Activated T-cell treated with anti-CD3 and anti-CD28 coated beads, Interleukin-2, amount 50 U/mL, for 24 hours (primary cell): Measurements from ENCODE around the gene APOC1.
"Not testable (repeated sequence)": the region's sequence is repeated elsewhere in the genome, so short reads cannot be mapped to it uniquely, and the experiment has no call there.

Experiments
- DNase-seq: peaks from one replicate; pipeline ENCODE4 v3.0.0-alpha.2; 2020
- H3K27ac Mint-ChIP-seq: 2 replicates; pipeline ENCODE4 v1.8.0; 2020; ENCODE audit warnings: mild to moderate bottlenecking, mixed read lengths
- H3K27me3 Mint-ChIP-seq: 2 replicates; pipeline ENCODE4 v1.8.0; 2020; ENCODE audit warnings: mixed read lengths
- H3K36me3 Mint-ChIP-seq: 2 replicates; pipeline ENCODE4 v1.8.0; 2020; ENCODE audit warnings: low read depth, mixed read lengths
- H3K4me1 Mint-ChIP-seq: 2 replicates; pipeline ENCODE4 v1.8.0; 2020; ENCODE audit warnings: low read depth, mixed read lengths
- H3K4me3 Mint-ChIP-seq: 2 replicates; pipeline ENCODE4 v1.8.0; 2020; ENCODE audit warnings: mild to moderate bottlenecking, moderate library complexity, mixed read lengths
- H3K9me3 Mint-ChIP-seq: 2 replicates; pipeline ENCODE4 v1.8.0; 2020; ENCODE audit warnings: mixed read lengths

The APOC1 gene

DNA sequence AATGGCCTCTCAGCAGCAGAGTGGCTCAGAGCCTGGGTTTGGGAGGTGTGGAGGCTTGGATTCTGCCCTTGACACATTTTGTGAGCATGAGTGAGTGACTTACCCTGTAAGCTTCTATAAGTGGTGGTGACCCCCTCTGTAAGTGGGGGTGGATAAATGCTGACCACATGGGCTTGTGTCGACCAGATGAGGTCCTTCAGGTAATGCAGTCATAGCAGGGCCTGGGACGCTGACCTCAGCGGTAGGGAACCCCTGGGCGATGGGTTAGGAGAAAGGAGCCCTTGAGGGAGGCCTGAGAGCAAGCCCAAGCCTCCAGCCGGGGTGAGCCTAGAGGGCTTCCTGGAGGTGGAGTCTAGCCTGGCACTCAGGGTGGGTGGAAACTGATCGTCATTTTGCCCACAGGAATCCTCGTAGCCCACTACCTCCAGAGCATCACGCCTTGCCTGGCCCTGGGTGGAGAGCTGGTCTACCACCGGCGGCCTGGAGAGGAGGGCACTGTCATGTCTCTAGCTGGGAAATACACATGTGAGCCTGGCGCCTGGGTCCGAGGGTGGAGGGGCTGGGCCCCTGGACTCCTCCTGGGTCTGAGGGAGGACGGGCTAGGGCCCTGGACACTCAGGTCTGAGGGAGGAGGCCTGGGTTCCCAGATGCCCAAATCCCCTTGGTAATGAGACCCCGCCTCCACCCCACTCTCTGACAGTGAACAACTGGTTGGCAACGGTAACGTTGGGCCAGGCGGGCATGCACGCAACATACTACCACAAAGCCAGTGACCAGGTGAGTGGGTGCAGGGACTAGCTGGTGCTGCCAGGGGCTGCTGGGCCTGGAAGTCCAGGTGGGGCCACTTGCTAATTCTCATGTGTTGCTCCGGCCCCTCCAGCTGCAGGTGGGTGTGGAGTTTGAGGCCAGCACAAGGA, 13.8 kb upstream of the APOC1 start:
- Mint-ChIP-seq H3K4me1 (peaks cover 10% of the 10 kb centered on the region), H3K27ac (no peak overlapping the region), H3K36me3 (peaks cover 79% of the 10 kb centered on the region), H3K9me3 (no peaks in the 10 kb centered on the region), H3K4me3 (no peak overlapping the region), H3K27me3 (peaks cover 5% of the 10 kb centered on the region)
- DNase-seq: no peak

DNA sequence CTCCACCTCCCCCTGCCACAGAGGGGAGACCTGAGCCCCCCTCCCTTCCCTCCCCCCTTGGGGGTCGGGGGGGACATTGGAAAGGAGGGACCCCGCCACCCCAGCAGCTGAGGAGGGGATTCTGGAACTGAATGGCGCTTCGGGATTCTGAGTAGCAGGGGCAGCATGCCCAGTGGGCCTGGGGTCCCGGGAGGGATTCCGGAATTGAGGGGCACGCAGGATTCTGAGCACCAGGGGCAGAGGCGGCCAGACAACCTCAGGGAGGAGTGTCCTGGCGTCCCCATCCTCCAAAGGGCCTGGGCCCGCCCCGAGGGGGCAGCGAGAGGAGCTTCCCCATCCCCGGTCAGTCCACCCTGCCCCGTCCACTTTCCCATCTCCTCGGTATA, 11.2 kb upstream of the APOC1 start:
- peaks cover 53% of the 10 kb centered on the region for H3K36me3 Mint-ChIP-seq
- H3K4me3 Mint-ChIP-seq: no peak overlapping the region
- peaks cover 15% of the 10 kb centered on the region for H3K4me1 Mint-ChIP-seq
- peak overlapping the region; percentile 33 for H3K27ac Mint-ChIP-seq
- peaks cover 25% of the 10 kb centered on the region for H3K27me3 Mint-ChIP-seq
- H3K9me3 Mint-ChIP-seq: no peaks in the 10 kb centered on the region
- DNase-seq: no peak

DNA sequence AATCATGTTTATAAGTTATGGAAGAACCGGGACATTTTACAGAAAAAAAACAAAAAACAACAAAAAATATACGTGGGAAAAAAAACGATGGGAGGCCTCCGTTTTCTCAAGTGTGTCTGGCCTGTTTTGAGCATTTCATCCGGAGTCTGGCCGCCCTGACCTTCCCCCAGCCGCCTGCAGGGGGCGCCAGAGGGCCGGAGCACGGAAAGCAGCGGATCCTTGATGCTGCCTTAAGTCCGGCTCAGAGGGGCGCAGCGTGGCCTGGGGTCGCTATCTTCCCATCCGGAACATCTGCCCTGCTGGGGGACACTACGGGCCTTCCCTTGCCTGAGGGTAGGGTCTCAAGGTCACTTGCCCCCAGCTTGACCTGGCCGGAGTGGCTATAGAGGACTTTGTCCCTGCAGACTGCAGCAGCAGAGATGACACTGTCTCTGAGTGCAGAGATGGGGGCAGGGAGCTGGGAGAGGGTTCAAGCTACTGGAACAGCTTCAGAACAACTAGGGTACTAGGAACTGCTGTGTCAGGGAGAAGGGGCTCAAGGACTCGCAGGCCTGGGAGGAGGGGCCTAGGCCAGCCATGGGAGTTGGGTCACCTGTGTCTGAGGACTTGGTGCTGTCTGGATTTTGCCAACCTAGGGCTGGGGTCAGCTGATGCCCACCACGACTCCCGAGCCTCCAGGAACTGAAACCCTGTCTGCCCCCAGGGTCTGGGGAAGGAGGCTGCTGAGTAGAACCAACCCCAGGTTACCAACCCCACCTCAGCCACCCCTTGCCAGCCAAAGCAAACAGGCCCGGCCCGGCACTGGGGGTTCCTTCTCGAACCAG, 10.6 kb upstream of the APOC1 start:
- DNase-seq: peak; percentile 87
- no peaks in the 10 kb centered on the region for H3K9me3 Mint-ChIP-seq
- H3K36me3 Mint-ChIP-seq: peaks cover 52% of the 10 kb centered on the region
- no peak overlapping the region for H3K4me3 Mint-ChIP-seq
- peak overlapping the region; percentile 33 for H3K27ac Mint-ChIP-seq
- peaks cover 15% of the 10 kb centered on the region for H3K4me1 Mint-ChIP-seq
- peaks cover 25% of the 10 kb centered on the region for H3K27me3 Mint-ChIP-seq

DNA sequence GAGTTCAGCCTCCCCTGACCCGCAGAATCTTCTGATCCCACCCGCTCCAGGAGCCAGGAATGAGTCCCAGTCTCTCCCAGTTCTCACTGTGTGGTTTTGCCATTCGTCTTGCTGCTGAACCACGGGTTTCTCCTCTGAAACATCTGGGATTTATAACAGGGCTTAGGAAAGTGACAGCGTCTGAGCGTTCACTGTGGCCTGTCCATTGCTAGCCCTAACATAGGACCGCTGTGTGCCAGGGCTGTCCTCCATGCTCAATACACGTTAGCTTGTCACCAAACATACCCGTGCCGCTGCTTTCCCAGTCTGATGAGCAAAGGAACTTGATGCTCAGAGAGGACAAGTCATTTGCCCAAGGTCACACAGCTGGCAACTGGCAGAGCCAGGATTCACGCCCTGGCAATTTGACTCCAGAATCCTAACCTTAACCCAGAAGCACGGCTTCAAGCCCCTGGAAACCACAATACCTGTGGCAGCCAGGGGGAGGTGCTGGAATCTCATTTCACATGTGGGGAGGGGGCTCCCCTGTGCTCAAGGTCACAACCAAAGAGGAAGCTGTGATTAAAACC, 9.9 kb upstream of the APOC1 start:
- DNase-seq: peak; percentile 54
- Mint-ChIP-seq H3K9me3 (no peaks in the 10 kb centered on the region), H3K27me3 (peaks cover 25% of the 10 kb centered on the region), H3K36me3 (peaks cover 46% of the 10 kb centered on the region), H3K27ac (no peak overlapping the region), H3K4me1 (peaks cover 15% of the 10 kb centered on the region), H3K4me3 (no peak overlapping the region)

DNA sequence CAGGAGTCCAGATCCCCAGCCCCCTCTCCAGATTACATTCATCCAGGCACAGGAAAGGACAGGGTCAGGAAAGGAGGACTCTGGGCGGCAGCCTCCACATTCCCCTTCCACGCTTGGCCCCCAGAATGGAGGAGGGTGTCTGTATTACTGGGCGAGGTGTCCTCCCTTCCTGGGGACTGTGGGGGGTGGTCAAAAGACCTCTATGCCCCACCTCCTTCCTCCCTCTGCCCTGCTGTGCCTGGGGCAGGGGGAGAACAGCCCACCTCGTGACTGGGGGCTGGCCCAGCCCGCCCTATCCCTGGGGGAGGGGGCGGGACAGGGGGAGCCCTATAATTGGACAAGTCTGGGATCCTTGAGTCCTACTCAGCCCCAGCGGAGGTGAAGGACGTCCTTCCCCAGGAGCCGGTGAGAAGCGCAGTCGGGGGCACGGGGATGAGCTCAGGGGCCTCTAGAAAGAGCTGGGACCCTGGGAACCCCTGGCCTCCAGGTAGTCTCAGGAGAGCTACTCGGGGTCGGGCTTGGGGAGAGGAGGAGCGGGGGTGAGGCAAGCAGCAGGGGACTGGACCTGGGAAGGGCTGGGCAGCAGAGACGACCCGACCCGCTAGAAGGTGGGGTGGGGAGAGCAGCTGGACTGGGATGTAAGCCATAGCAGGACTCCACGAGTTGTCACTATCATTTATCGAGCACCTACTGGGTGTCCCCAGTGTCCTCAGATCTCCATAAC, 8.8 kb upstream of the APOC1 start, which contains the start of gene APOE:
Gene APOE (plus strand): TSS at position 360 of the 724 bp plus-strand sequence. CDS start 829 bp downstream, outside the sequence.
- Mint-ChIP-seq H3K9me3 (no peaks in the 10 kb centered on the region), H3K36me3 (peaks cover 35% of the 10 kb centered on the region), H3K4me1 (peaks cover 15% of the 10 kb centered on the region), H3K4me3 (no peak within 1 kb of the TSS), H3K27me3 (peaks cover 25% of the 10 kb centered on the region), H3K27ac (no peak within 1 kb of the TSS)
- DNase-seq: no peak

DNA sequence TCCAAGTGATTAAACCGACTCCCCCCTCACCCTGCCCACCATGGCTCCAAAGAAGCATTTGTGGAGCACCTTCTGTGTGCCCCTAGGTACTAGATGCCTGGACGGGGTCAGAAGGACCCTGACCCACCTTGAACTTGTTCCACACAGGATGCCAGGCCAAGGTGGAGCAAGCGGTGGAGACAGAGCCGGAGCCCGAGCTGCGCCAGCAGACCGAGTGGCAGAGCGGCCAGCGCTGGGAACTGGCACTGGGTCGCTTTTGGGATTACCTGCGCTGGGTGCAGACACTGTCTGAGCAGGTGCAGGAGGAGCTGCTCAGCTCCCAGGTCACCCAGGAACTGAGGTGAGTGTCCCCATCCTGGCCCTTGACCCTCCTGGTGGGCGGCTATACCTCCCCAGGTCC, 6.8 kb upstream of the APOC1 start:
- Mint-ChIP-seq H3K27ac (no peak overlapping the region), H3K4me3 (no peak overlapping the region), H3K4me1 (peaks cover 14% of the 10 kb centered on the region), H3K9me3 (no peaks in the 10 kb centered on the region), H3K27me3 (peaks cover 38% of the 10 kb centered on the region), H3K36me3 (peaks cover 16% of the 10 kb centered on the region)
- no peak for DNase-seq

DNA sequence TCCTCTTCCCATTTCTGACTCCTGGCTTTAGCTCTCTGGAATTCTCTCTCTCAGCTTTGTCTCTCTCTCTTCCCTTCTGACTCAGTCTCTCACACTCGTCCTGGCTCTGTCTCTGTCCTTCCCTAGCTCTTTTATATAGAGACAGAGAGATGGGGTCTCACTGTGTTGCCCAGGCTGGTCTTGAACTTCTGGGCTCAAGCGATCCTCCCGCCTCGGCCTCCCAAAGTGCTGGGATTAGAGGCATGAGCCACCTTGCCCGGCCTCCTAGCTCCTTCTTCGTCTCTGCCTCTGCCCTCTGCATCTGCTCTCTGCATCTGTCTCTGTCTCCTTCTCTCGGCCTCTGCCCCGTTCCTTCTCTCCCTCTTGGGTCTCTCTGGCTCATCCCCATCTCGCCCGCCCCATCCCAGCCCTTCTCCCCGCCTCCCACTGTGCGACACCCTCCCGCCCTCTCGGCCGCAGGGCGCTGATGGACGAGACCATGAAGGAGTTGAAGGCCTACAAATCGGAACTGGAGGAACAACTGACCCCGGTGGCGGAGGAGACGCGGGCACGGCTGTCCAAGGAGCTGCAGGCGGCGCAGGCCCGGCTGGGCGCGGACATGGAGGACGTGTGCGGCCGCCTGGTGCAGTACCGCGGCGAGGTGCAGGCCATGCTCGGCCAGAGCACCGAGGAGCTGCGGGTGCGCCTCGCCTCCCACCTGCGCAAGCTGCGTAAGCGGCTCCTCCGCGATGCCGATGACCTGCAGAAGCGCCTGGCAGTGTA, 6.2 kb upstream of the APOC1 start:
- peaks cover 10% of the 10 kb centered on the region for H3K36me3 Mint-ChIP-seq
- H3K27me3 Mint-ChIP-seq: peaks cover 44% of the 10 kb centered on the region
- H3K9me3 Mint-ChIP-seq: no peaks in the 10 kb centered on the region
- peaks cover 13% of the 10 kb centered on the region for H3K4me1 Mint-ChIP-seq
- no peak overlapping the region for H3K4me3 Mint-ChIP-seq
- no peak overlapping the region for H3K27ac Mint-ChIP-seq
- no peak for DNase-seq

DNA sequence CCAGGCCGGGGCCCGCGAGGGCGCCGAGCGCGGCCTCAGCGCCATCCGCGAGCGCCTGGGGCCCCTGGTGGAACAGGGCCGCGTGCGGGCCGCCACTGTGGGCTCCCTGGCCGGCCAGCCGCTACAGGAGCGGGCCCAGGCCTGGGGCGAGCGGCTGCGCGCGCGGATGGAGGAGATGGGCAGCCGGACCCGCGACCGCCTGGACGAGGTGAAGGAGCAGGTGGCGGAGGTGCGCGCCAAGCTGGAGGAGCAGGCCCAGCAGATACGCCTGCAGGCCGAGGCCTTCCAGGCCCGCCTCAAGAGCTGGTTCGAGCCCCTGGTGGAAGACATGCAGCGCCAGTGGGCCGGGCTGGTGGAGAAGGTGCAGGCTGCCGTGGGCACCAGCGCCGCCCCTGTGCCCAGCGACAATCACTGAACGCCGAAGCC, 5.6 kb upstream of the APOC1 start:
- Mint-ChIP-seq H3K9me3 (no peaks in the 10 kb centered on the region), H3K36me3 (peaks cover 4% of the 10 kb centered on the region), H3K27ac (no peak overlapping the region), H3K4me1 (peaks cover 11% of the 10 kb centered on the region), H3K27me3 (peaks cover 50% of the 10 kb centered on the region), H3K4me3 (no peak overlapping the region)
- DNase-seq: no peak

DNA sequence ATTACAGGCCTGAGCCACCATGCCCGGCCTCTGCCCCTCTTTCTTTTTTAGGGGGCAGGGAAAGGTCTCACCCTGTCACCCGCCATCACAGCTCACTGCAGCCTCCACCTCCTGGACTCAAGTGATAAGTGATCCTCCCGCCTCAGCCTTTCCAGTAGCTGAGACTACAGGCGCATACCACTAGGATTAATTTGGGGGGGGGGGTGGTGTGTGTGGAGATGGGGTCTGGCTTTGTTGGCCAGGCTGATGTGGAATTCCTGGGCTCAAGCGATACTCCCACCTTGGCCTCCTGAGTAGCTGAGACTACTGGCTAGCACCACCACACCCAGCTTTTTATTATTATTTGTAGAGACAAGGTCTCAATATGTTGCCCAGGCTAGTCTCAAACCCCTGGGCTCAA, 4.6 kb upstream of the APOC1 start:
- DNase-seq: no peak
- no peaks in the 10 kb centered on the region for H3K9me3 Mint-ChIP-seq
- no peak overlapping the region for H3K27ac Mint-ChIP-seq
- H3K27me3 Mint-ChIP-seq: peaks cover 59% of the 10 kb centered on the region
- H3K4me3 Mint-ChIP-seq: no peak overlapping the region
- peaks cover under 1% of the 10 kb centered on the region for H3K36me3 Mint-ChIP-seq
- H3K4me1 Mint-ChIP-seq: peaks cover 17% of the 10 kb centered on the region

DNA sequence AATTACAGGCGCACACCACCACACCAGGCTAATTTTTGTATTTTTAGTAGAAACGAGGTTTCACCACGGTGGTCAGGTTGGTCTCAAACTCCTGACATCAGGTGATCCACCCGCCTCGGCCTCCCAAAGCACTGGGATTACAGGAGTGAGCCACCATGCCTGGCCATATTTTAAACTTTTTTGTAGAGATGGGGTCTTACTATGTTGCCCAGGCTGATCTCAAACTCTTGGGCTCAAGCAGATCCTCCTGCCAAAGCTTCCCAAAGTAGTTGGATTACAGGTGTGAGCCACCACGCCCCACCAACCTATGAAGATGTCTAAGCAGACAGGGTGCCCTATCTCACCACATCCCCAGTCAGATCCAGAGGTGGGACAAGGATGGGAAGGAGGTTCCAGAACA, 2.5 kb upstream of the APOC1 start:
- not testable (repeated sequence) for H3K4me3 Mint-ChIP-seq, DNase-seq
- H3K27me3 Mint-ChIP-seq: peaks cover 43% of the 10 kb centered on the region

DNA sequence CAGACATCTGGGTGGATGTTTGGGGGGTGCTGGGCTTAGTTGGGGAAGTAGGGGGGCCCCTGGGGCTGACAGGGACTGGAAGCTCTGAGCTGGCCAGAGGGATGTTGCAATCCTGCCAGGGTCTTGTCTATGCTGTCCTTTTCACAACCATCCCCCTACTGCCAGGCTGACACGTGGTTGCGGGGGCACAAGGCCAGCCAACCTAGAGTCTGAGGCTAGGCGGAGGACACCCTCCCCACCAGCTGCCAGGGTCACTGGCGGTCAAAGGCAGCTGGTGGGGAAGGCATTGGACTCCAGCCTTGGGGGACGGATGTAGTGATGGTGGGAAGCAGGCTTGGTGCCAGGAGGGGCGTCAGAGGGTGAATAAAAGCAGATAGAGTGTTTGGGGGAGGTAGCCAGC, 1.6 kb upstream of the APOC1 start:
- Mint-ChIP-seq H3K9me3 (no peaks in the 10 kb centered on the region), H3K27ac (no peak overlapping the region), H3K27me3 (peaks cover 39% of the 10 kb centered on the region), H3K4me1 (peaks cover 10% of the 10 kb centered on the region), H3K36me3 (peaks cover 2% of the 10 kb centered on the region), H3K4me3 (no peak overlapping the region)
- DNase-seq: no peak

More for the DNA sequence above, 2.5 kb upstream of the APOC1 start:
- not testable (repeated sequence) for H3K9me3 Mint-ChIP-seq, H3K27ac Mint-ChIP-seq, H3K36me3 Mint-ChIP-seq
- H3K4me1 Mint-ChIP-seq: peaks cover 10% of the 10 kb centered on the region

DNA sequence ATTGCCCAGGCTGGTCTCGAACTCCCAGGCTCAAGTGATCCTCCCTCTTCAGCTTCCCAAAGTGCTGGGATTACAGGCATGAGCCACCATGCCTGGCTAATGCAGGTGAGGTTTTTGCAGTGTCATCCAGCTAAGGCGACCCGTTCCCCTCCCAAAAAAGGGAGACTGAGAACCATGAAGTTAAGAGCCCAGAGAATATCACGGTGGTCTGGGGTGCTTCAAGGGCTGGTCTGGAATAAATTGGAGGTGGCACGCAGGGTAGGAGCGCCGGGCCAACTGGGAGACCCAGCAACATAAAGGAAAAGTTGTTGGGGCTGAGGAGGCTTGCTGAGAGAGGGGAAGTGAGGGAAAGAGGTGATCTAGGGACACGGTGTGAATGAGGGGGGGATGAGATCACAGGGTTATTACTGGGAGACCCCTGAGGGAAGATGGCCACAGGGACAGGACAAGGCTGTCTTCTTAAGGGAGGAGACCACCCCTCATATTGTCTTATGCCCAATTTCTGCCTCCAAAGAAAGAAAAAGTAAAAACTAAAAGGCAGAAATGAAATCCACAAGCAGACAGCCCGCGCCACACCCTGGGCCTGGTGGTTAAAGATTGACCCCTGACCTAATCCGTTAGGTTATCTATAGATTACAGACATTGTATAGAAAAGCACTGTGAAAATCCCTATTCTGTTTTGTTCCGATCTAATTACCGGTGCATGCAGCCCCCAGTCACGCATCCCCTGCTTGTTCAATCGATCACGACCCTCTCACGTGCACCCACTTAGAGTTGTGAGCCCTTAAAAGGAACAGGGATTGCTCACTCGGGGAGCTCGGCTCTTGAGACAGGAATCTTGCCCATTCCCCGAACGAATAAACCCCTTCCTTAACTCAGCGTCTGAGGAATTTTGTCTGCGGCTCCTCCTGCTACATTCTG, 636 bp upstream of the APOC1 start:
- H3K9me3 Mint-ChIP-seq, H3K36me3 Mint-ChIP-seq: not testable (repeated sequence)
- H3K27ac Mint-ChIP-seq: peak overlapping the region; percentile 40

More for the DNA sequence above, 636 bp upstream of the APOC1 start:
- not testable (repeated sequence) for DNase-seq
- Mint-ChIP-seq H3K27me3 (peaks cover 35% of the 10 kb centered on the region), H3K4me1 (peaks cover 10% of the 10 kb centered on the region), H3K4me3 (peak overlapping the region; percentile 89)
